Astrocyte (in vitro differentiated cells and primary cell): ENCODE data around the gene SDR42E1.

ENCODE experiments used
- CTCF ChIP-seq: IDR thresholded peaks from 2 replicates; pipeline ENCODE4 v1.5.1; 2011; ENCODE audit warnings: low read depth, mild to moderate bottlenecking, inconsistent platforms, low read length, moderate library complexity; ENCODE audit not compliant: insufficient read depth
- EZH2 ChIP-seq: IDR thresholded peaks from 2 replicates; pipeline ENCODE4 v1.6.1; 2012; ENCODE audit warnings: mild to moderate bottlenecking, low read length, inconsistent platforms; ENCODE audit not compliant: insufficient read depth

- TF ChIP-seq CTCF = no peak
- TF ChIP-seq EZH2 = no peak
These were observed 30.3 kb upstream of the SDR42E1 start for GRCh38 chr16:82041542-82041941.
